K562 (cell line): Measurements from ENCODE around the gene VMP1. TPM values are rescaled to one million over a fixed set of nuclear protein-coding genes. Genes with fewer than 3 reads are reported as not detected.

Experiments used
- ATAC-seq: fragments of 200-7000 bp; cut with Tn5 transposase; 3 replicates; pipeline ENCODE4 v1.9.1; 2020; ENCODE audit warnings: moderate library complexity
- BruUV-seq: library from RNA; stranded (reverse); fragments of 400-500 nt; replicated peaks from 2 replicates; lab custom pipeline; 2021; lab: Mats Ljungman, UMichigan
- CTCF ChIA-PET: fragments of 300-600 bp; formaldehyde crosslinking; extraction: SDS; loops from one replicate; lab custom pipeline; 2021; ENCODE audit warnings: low intra/inter-chr PET ratio; lab: Yijun Ruan, JAX
- POLR2A ChIA-PET: fragments of 300-600, 350-650 bp; sonication (Branson Sonifier 250); formaldehyde crosslinking; extraction: SDS; loops from one replicate; lab custom pipeline; 2021; ENCODE audit warnings: antibody characterized with exemption, inconsistent platforms; lab: Yijun Ruan, JAX
- DNase-seq, 4 experiments: peaks; one replicate each; pipeline versions ENCODE4 v3.0.0 to v3.0.0-alpha.2; 2011 to 2018; ENCODE audit warnings: low spot score in 3 of 4, mixed read lengths in 3 of 4; ENCODE audit errors: extremely low read depth in 1 of 4
- FAIRE-seq: peaks from 2 replicates; lab custom pipeline; 2011; peaks lifted over from hg19 to GRCh38; lab: Jason Lieb, UNC
- H2AFZ ChIP-seq: 2 replicates; pipeline ENCODE4 v1.6.0; 2011; ENCODE audit warnings: low read depth, low read length, control low read depth, inconsistent platforms
- H3K27ac ChIP-seq: fragments of 200-600 bp; 3 replicates; pipeline ENCODE4 v1.8.0; 2011; ENCODE audit warnings: low read depth, mild to moderate bottlenecking, control low read depth, inconsistent platforms, low read length, moderate library complexity, mixed read lengths; ENCODE audit errors: extremely low read depth
- H3K27me3 ChIP-seq, 2 experiments: fragments of 300-600 bp in 1 of 2; 2 replicates in 1 of 2; 3 replicates in 1 of 2; pipeline versions ENCODE4 v1.6.0 to v1.8.0; 2011; ENCODE audit warnings: inconsistent platforms in 2 of 2, low read length in 2 of 2, mild to moderate bottlenecking in 1 of 2, mixed read lengths in 1 of 2, moderate library complexity in 1 of 2; ENCODE audit not compliant: control insufficient read depth in 2 of 2, insufficient read depth in 2 of 2
- H3K36me3 ChIP-seq: fragments of 300-600 bp; 3 replicates; pipeline ENCODE4 v1.8.0; 2011; ENCODE audit warnings: mild to moderate bottlenecking, low read length, inconsistent platforms; ENCODE audit not compliant: control insufficient read depth, insufficient read depth
- H3K4me1 ChIP-seq, 2 experiments: fragments of 200-600 bp in 1 of 2; replicated peaks in 1 of 2; 2 replicates in 1 of 2; 3 replicates in 1 of 2; pipeline versions ENCODE4 v1.5.1 to v1.8.0; 2011; ENCODE audit warnings: inconsistent platforms in 2 of 2, low read length in 2 of 2, mild to moderate bottlenecking in 1 of 2, mixed read lengths in 1 of 2, moderate library complexity in 1 of 2; ENCODE audit not compliant: control insufficient read depth in 2 of 2, insufficient read depth in 2 of 2
- H3K4me2 ChIP-seq: 2 replicates; pipeline ENCODE4 v1.6.1; 2011; ENCODE audit warnings: low read length, control low read depth, inconsistent platforms, mixed read lengths; ENCODE audit not compliant: insufficient read depth
- H3K4me3 ChIP-seq: fragments of 200-600 bp; sonication (generic), shearing (Covaris generic); 2 replicates; pipeline ENCODE4 v1.5.1; 2016; ENCODE audit warnings: control low read depth, inconsistent platforms
- H3K79me2 ChIP-seq: fragments of 200-600 bp; 3 replicates; pipeline ENCODE4 v1.8.0; 2011; ENCODE audit warnings: low read length, inconsistent platforms; ENCODE audit not compliant: control insufficient read depth, insufficient read depth
- H3K9ac ChIP-seq, 2 experiments: 2 replicates each; pipeline versions ENCODE4 v1.6.0 to v1.6.1; 2011; ENCODE audit warnings: low read depth in 2 of 2, low read length in 2 of 2, control low read depth in 1 of 2, inconsistent platforms in 1 of 2, mild to moderate bottlenecking in 1 of 2, mixed read lengths in 1 of 2; ENCODE audit not compliant: insufficient read depth in 1 of 2
- H3K9me1 ChIP-seq: one replicate; pipeline ENCODE4 v1.6.0; 2011; ENCODE audit warnings: inconsistent platforms, mild to moderate bottlenecking, low read length, moderate library complexity; ENCODE audit not compliant: control insufficient read depth, insufficient read depth
- H3K9me3 ChIP-seq: replicated peaks from 2 replicates; pipeline ENCODE4 v1.5.1; 2011; ENCODE audit warnings: low read depth, low read length, inconsistent platforms; ENCODE audit not compliant: control insufficient read depth, insufficient read depth
- H4K20me1 ChIP-seq: replicated peaks from 2 replicates; pipeline ENCODE4 v1.6.1; 2011; ENCODE audit warnings: low read length, inconsistent platforms, mixed read lengths; ENCODE audit not compliant: control insufficient read depth, insufficient read depth
- BCL6 ChIP-seq: fragments of 250-450 bp; sonication (Bioruptor Pico); IDR thresholded peaks from 2 replicates; pipeline ENCODE4 v1.4.0; 2020
- ELK1 ChIP-seq: sonication (generic); formaldehyde crosslinking; IDR thresholded peaks from 2 replicates; pipeline ENCODE4 v1.8.1; 2022; ENCODE audit warnings: missing genetic modification reagents
- PKNOX1 ChIP-seq: fragments of 450-650 bp; IDR thresholded peaks from 2 replicates; pipeline ENCODE4 v1.6.1; 2016
- REST ChIP-seq, 2 experiments: fragments of 450-650 bp; formaldehyde crosslinking in 1 of 2; IDR thresholded peaks; 2 replicates each; pipeline versions ENCODE4 v1.4.0 to v1.6.1; 2014 to 2020; ENCODE audit warnings: mild to moderate bottlenecking in 2 of 2, borderline replicate concordance in 1 of 2, low read depth in 1 of 2
- ZBTB5 ChIP-seq: fragments of 450-650 bp; IDR thresholded peaks from 2 replicates; pipeline ENCODE4 v1.6.1; 2017; ENCODE audit warnings: antibody characterized with exemption
- ZEB2 ChIP-seq: fragments of 450-650 bp; IDR thresholded peaks from 2 replicates; pipeline ENCODE4 v1.6.1; 2016
- ZNF445 ChIP-seq: fragments of 250-450 bp; sonication (Bioruptor Pico); IDR thresholded peaks from 2 replicates; pipeline ENCODE4 v1.4.0; 2020; ENCODE audit warnings: low read depth, mild to moderate bottlenecking, moderate library complexity
- ZNF586 ChIP-seq: fragments of 450-650 bp; formaldehyde crosslinking; conservative IDR thresholded peaks from 2 replicates; pipeline ENCODE4 v1.4.0; 2020; ENCODE audit warnings: mild to moderate bottlenecking, moderate library complexity
- WGBS: fragments of 100-300 bp; shearing (Covaris generic); methylation state at CpG from one replicate; pipeline ENCODE4 v1.1.6; 2016; ENCODE audit warnings: low coverage, mixed read lengths; ENCODE audit not compliant: insufficient coverage; ENCODE audit errors: missing lambda C conversion rate; 5-methylcytosine and 5-hydroxymethylcytosine counted together
- in situ Hi-C: fragments of 300-500 bp; cut with MboI; formaldehyde crosslinking; loops from 4 replicates; pipeline ENCODE4 v1.15.0; 2018; ENCODE audit warnings: inconsistent platforms, mixed read lengths
- intact Hi-C: fragments of 100-400 bp; cut with micrococcal nuclease; formaldehyde crosslinking; loops from 2 replicates; pipeline ENCODE4 v1.14.2; 2022
- polyA plus RNA-seq, 8 experiments: library from polyadenylated mRNA; depleted of rRNA in 4 of 8; stranded (reverse) in 5 of 8; unstranded in 3 of 8; fragments of >200 nt; fragmentation: Nextera tagmentation in 2 of 8; fragmentation: Illumina TruSeq in 1 of 8; extraction: Ambion mirVana in 2 of 8; extraction: Trizol in 1 of 8; gene quantifications; 2 replicates each; pipeline versions ENCODE4 v1.2.1 to v1.2.3, GENCODE V29; 2011 to 2014; ENCODE audit warnings: inconsistent platforms in 1 of 8, missing spikeins in 1 of 8
- total RNA-seq, 7 experiments: library from RNA; depleted of rRNA in 6 of 7; stranded (reverse); fragments of >200 nt in 6 of 7; fragmentation: Illumina TruSeq in 2 of 7; extraction: Trizol in 2 of 7; gene quantifications; 2 replicates each; pipeline versions ENCODE4 v1.2.1 to v1.2.3, GENCODE V29; 2011 to 2021; ENCODE audit warnings: low replicate concordance in 1 of 7

The VMP1 gene
- total and polyA plus RNA-seq, 9 of the 15 experiments (the other 6 are each of a cell fraction or from before 2014, with no cell fraction given), result 123 to 304 (median 151) TPM

GRCh38 chr17:59846394-59847165 is 139.1 kb downstream of the VMP1 start:
- Histone ChIP-seq H3K4me2 (no peak overlapping the region), H3K79me2 (peaks cover 18% of the 10 kb centered on the region), H3K4me1 (peaks cover 20 to 42% of the 10 kb centered on the region in 2 experiments), H3K9ac (no peak overlapping the region; a peak in 1 of 4 replicates), H3K9me1 (no peaks in the 10 kb centered on the region), H2AFZ (no peak overlapping the region; the same call in 1 of the 2 replicates), H3K27ac (peak overlapping the region; percentile 20; the same call in 1 of the 3 replicates), H3K27me3 (no peaks in the 10 kb centered on the region), H3K4me3 (no peak overlapping the region), H3K9me3 (no peaks in the 10 kb centered on the region), H4K20me1 (no peaks in the 10 kb centered on the region), H3K36me3 (peaks cover 7% of the 10 kb centered on the region; the same call in 2 of the 3 replicates)
- WGBS, result 64% methylated on average over 6 of the region's 7 CpGs
- DNase-seq, result peak in 1 of 4 experiments; percentile 21
- intact Hi-C loops (no loop called here), in situ Hi-C loops (loop anchor here (5.0 kb wide), 1 partner anchor 89 kb away; no protein-coding TSS in a partner anchor)
- ChIA-PET POLR2A (interaction anchor here (0.6 to 2.0 kb wide), 4 partner anchors 26 to 1037 kb away, joined by 3 to 13 read pairs (median 3); no protein-coding TSS in a partner anchor), CTCF (interaction anchor here (0.5 kb wide), 1 partner anchor 96 kb away, joined by 3 read pairs; no protein-coding TSS in a partner anchor)
- no peak for FAIRE-seq
- ATAC-seq, result no peak
- no TSS peak for BruUV-seq
- TF ChIP-seq ZNF586 (CRISPR knock-in tag) (no peak), ZBTB5 (no peak), ZNF445 (CRISPR knock-in tag) (no peak), ZEB2 (no peak), ELK1 (CRISPR knock-in tag) (no peak), PKNOX1 (0 out of 2 replicates have a peak, but pooled peaks have one; percentile 8), REST (IDR thresholded peaks at IDR 0.05; ENCODE audit: borderline replicate concordance) (no peak), REST (CRISPR knock-in tag; IDR thresholded peaks at IDR 0.05; ENCODE audit: low read depth) (no peak), BCL6 (CRISPR knock-in tag) (no peak)
